CD14-positive monocyte (primary cell): Measurements from ENCODE around the gene UAP1. TPM values are rescaled to one million over a fixed set of nuclear protein-coding genes. Genes with fewer than 3 reads are reported as not detected.

Source experiments
- DNase-seq, 3 donors: peaks; one replicate each; pipeline ENCODE4 v3.0.0-alpha.2; 2011 to 2022
- H2AFZ ChIP-seq: 2 replicates; pipeline ENCODE4 v1.6.0; 2012; ENCODE audit warnings: mild to moderate bottlenecking, low read depth, low read length, inconsistent platforms; ENCODE audit not compliant: insufficient read depth, poor library complexity, severe bottlenecking
- H3K27ac ChIP-seq, 2 donors: 1 replicate in 1 of 2; 2 replicates in 1 of 2; pipeline ENCODE4 v1.5.1; 2012 to 2013; ENCODE audit warnings: low read length in 2 of 2, control low read depth in 1 of 2, inconsistent platforms in 1 of 2, low read depth in 1 of 2, mild to moderate bottlenecking in 1 of 2
- H3K27me3 ChIP-seq, 2 donors: one replicate each; pipeline versions ENCODE4 v1.6.0 to v1.6.1; 2011 to 2013; ENCODE audit warnings: low read length in 2 of 2; ENCODE audit not compliant: control insufficient read depth in 2 of 2, insufficient read depth in 2 of 2
- H3K36me3 ChIP-seq, 2 donors: replicated peaks in 1 of 2; 1 replicate in 1 of 2; 2 replicates in 1 of 2; pipeline versions ENCODE4 v1.5.1 to v1.6.1; 2012 to 2013; ENCODE audit warnings: low read length in 2 of 2, control low read depth in 1 of 2, inconsistent platforms in 1 of 2, mild to moderate bottlenecking in 1 of 2; ENCODE audit not compliant: insufficient read depth in 2 of 2, control insufficient read depth in 1 of 2
- H3K4me1 ChIP-seq, 2 donors: 1 replicate in 1 of 2; 2 replicates in 1 of 2; pipeline versions ENCODE4 v1.5.1 to v1.6.1; 2012 to 2013; ENCODE audit warnings: low read length in 2 of 2, control low read depth in 1 of 2, inconsistent platforms in 1 of 2, mild to moderate bottlenecking in 1 of 2, moderate library complexity in 1 of 2; ENCODE audit not compliant: insufficient read depth in 2 of 2, control insufficient read depth in 1 of 2
- H3K4me2 ChIP-seq: replicated peaks from 2 replicates; pipeline ENCODE3; 2012; ENCODE audit warnings: low read length, moderate library complexity, mild to moderate bottlenecking; ENCODE audit not compliant: poor library complexity, severe bottlenecking; ENCODE audit errors: extremely low read depth
- H3K4me3 ChIP-seq, 3 experiments: fragments of 200-600 bp in 1 of 3; sonication (generic) in 1 of 3; replicated peaks in 1 of 3; 1 replicate in 2 of 3; 2 replicates in 1 of 3; pipeline ENCODE4 v1.5.1; 2011 to 2013; ENCODE audit warnings: low read length in 3 of 3, mild to moderate bottlenecking in 3 of 3, control low read depth in 2 of 3, low read depth in 2 of 3, inconsistent platforms in 1 of 3, moderate library complexity in 1 of 3
- H3K79me2 ChIP-seq: 2 replicates; pipeline ENCODE4 v1.6.0; 2012; ENCODE audit warnings: mild to moderate bottlenecking, control low read depth, inconsistent platforms, low read length, moderate library complexity; ENCODE audit not compliant: insufficient read depth
- H3K9ac ChIP-seq: 2 replicates; pipeline ENCODE4 v1.6.0; 2017; ENCODE audit warnings: low read length, mild to moderate bottlenecking; ENCODE audit not compliant: insufficient read depth, poor library complexity, severe bottlenecking
- H3K9me3 ChIP-seq, 2 donors: replicated peaks in 1 of 2; 1 replicate in 1 of 2; 2 replicates in 1 of 2; pipeline versions ENCODE4 v1.5.1 to v1.6.1; 2012 to 2013; ENCODE audit warnings: low read length in 2 of 2, control low read depth in 1 of 2; ENCODE audit not compliant: control insufficient read depth in 1 of 2, insufficient read depth in 1 of 2
- H4K20me1 ChIP-seq: 2 replicates; pipeline ENCODE4 v1.6.0; 2012; ENCODE audit warnings: mild to moderate bottlenecking, low read length, control low read depth, moderate library complexity; ENCODE audit not compliant: insufficient read depth
- H3K27ac Mint-ChIP-seq, 7 donors: one replicate each; pipeline ENCODE4 v1.8.0; 2020; ENCODE audit warnings: mild to moderate bottlenecking in 7 of 7, mixed read lengths in 7 of 7, moderate library complexity in 6 of 7, inconsistent platforms in 2 of 7
- H3K27me3 Mint-ChIP-seq, 3 donors: one replicate each; pipeline ENCODE4 v1.8.0; 2021 to 2022; ENCODE audit warnings: low read depth in 3 of 3, mild to moderate bottlenecking in 3 of 3, mixed read lengths in 3 of 3, moderate library complexity in 3 of 3, inconsistent platforms in 1 of 3
- H3K36me3 Mint-ChIP-seq, 2 donors: one replicate each; pipeline ENCODE4 v1.8.0; 2020; ENCODE audit warnings: mixed read lengths in 2 of 2, inconsistent platforms in 1 of 2, mild to moderate bottlenecking in 1 of 2
- H3K4me1 Mint-ChIP-seq: one replicate; pipeline ENCODE4 v1.8.0; 2020; ENCODE audit warnings: mild to moderate bottlenecking, mixed read lengths
- H3K4me3 Mint-ChIP-seq, 2 donors: one replicate each; pipeline ENCODE4 v1.8.0; 2020; ENCODE audit warnings: mild to moderate bottlenecking in 2 of 2, mixed read lengths in 2 of 2, moderate library complexity in 1 of 2
- H3K9me3 Mint-ChIP-seq, 7 donors: one replicate each; pipeline ENCODE4 v1.8.0; 2020 to 2022; ENCODE audit warnings: mixed read lengths in 7 of 7, mild to moderate bottlenecking in 6 of 7, moderate library complexity in 6 of 7, inconsistent platforms in 2 of 7
- CTCF ChIP-seq: fragments of 200-600 bp; IDR thresholded peaks from one replicate; pipeline ENCODE4 v1.8.0; 2022; ENCODE audit warnings: antibody characterized with exemption, mild to moderate bottlenecking
- WGBS: methylation state at CpG from one replicate; pipeline ENCODE4 v1.1.5; 2013; ENCODE audit warnings: missing lambda C conversion rate; ENCODE audit not compliant: insufficient coverage; 5-methylcytosine and 5-hydroxymethylcytosine counted together
- intact Hi-C, 2 donors: fragments of 100-400 bp; cut with micrococcal nuclease; formaldehyde crosslinking; loops; one replicate each; pipeline versions ENCODE4 v1.15.0 to v1.15.1; 2023
- polyA plus RNA-seq, 3 donors: library from polyadenylated mRNA; depleted of rRNA in 1 of 3; unstranded in 2 of 3; stranded (reverse) in 1 of 3; fragments of 300-500 nt in 2 of 3; fragments of >200 nt in 1 of 3; fragmentation: Illumina TruSeq in 2 of 3; gene quantifications; 1 replicate in 2 of 3; 2 replicates in 1 of 3; pipeline ENCODE4 v1.2.3, GENCODE V29; 2012 to 2021

UAP1 gene
- polyA plus RNA-seq, 3 donors = 2.8 to 7.2 (median 5.9) TPM

DNA sequence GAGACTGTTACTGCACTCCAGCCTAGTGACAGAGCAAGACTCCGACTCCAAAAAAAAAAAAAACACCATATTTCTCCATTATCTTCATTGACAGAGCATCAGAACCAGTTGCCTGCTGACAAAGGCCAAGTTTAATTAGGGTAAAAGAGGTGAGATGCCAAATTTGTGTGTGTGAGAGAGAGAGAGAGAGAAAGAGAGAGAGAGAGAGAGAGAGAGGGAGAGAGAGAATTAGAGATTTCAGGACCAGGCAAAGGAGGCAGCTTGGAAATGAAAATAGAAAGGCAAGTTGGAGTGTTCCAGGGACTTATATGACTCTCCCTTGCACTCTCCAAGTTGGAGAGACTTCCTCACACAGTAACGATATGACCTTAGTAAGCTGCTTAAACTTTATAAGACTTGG, 24.3 kb upstream of the UAP1 start:
- H3K27ac ChIP-seq = no peak overlapping the region
- no peak for TF ChIP-seq CTCF
- no peaks in the 10 kb centered on the region for H3K79me2 ChIP-seq
- no peak overlapping the region for H3K4me3 Mint-ChIP-seq
- no peak for DNase-seq
- no peak overlapping the region for H3K4me3 ChIP-seq
- H3K9me3 Mint-ChIP-seq = peaks cover 5 to 16% (median 8%) of the 10 kb centered on the region in 7 donors
- H3K4me2 ChIP-seq = no peak overlapping the region
- H3K4me1 Mint-ChIP-seq = no peaks in the 10 kb centered on the region
- H3K36me3 ChIP-seq = no peaks in the 10 kb centered on the region
- H3K4me1 ChIP-seq = no peaks in the 10 kb centered on the region
- H4K20me1 ChIP-seq = no peaks in the 10 kb centered on the region
- peaks cover 0 to 2% (median 0%) of the 10 kb centered on the region in 3 donors for H3K27me3 Mint-ChIP-seq
- no peak overlapping the region for H2AFZ ChIP-seq
- no peaks in the 10 kb centered on the region for H3K27me3 ChIP-seq
- no CpG with 5 or more reads among the region's 2 CpGs for WGBS
- no peaks in the 10 kb centered on the region for H3K9me3 ChIP-seq
- no peaks in the 10 kb centered on the region for H3K36me3 Mint-ChIP-seq
- H3K9ac ChIP-seq = no peak overlapping the region
- H3K27ac Mint-ChIP-seq = no peak overlapping the region
- intact Hi-C loops = no loop called here

GRCh38 chr1:162538815-162539431, 22.6 kb upstream of the UAP1 start:
- no peak overlapping the region for H3K9ac ChIP-seq
- no peaks in the 10 kb centered on the region for H3K36me3 ChIP-seq
- no peaks in the 10 kb centered on the region for H4K20me1 ChIP-seq
- no peaks in the 10 kb centered on the region for H3K4me1 ChIP-seq
- H3K4me2 ChIP-seq = no peak overlapping the region
- no peak overlapping the region for H3K4me3 ChIP-seq
- Mint-ChIP-seq H3K27me3 (peaks cover 0 to 2% (median 0%) of the 10 kb centered on the region in 3 donors), H3K9me3 (peaks cover 12 to 28% (median 19%) of the 10 kb centered on the region in 7 donors), H3K27ac (no peak overlapping the region), H3K36me3 (no peaks in the 10 kb centered on the region), H3K4me1 (no peaks in the 10 kb centered on the region), H3K4me3 (no peak overlapping the region)
- no peak overlapping the region for H2AFZ ChIP-seq
- 100% methylated on average over 1 of the region's 1 CpG for WGBS
- no peaks in the 10 kb centered on the region for H3K79me2 ChIP-seq
- no peak overlapping the region for H3K27ac ChIP-seq
- DNase-seq = no peak
- no peaks in the 10 kb centered on the region for H3K27me3 ChIP-seq
- no peak for TF ChIP-seq CTCF
- intact Hi-C loops = no loop called here
- H3K9me3 ChIP-seq = peaks cover 6 to 9% of the 10 kb centered on the region in 2 donors
